NCI-H82 treated with DMSO at 0.1 percent for 48 hours (cell line): ENCODE measurements around the gene BRPF1.
A peak's percentile ranks its signal among the peaks of the same experiment; 100 is the strongest.

Experiments
- DNase-seq: peaks from one replicate; lab custom pipeline; 2025; ENCODE audit not compliant: unreplicated experiment; lab: John Stamatoyannopoulos, UW

The BRPF1 gene

DNA sequence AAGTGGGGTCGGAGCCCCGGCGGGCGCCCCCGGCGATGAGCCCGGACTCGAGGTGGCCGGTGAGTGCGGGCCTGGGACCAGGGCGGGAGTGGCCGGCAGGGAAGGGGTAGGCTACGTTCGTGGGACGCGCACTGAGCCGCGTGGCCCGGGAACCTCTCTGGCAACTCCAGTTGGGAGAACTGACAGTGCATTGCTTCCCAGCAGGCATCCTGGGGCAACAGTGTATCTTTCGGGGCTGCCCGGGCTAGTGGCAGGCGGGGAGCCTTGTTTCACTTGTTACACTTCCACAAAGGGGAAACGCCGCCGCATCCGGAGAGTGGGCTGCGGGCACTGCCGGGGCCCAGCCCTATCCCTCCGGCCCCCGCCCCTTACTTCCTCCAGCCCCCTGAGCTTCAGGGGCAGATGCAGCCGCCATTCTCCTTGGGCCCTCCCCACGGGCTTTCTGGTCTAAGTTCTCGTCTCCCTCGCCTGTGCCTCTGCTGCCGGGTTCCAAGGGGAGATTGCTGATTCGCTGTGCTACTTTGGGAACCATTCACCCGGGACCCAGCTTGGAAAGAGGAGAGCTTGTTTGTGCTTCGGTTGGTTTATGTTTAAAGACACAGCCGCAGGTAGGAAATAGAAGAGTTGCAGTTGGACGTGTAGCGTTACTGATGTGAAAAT lies 675 bp downstream of the BRPF1 start:
- no peak for DNase-seq

DNA sequence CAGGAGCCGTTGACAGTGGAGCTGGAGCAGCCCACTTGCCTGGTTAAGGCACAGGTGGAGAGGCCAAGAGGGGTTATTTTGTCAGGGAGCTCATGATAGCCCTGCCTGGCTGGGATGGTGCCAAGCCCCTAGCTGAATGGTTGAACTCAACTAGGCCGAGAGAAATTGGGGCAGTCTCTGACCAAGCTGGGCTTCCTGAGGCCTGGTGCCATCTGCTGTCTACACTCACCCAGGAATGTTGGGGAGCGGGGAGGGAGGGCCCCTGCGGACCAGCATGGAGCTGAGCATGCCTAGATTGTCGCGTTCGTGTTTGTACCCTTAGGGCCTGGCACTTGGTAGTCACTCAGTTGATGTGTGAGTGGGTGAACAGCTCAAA lies 1.2 kb downstream of the BRPF1 start:
- no peak for DNase-seq

DNA sequence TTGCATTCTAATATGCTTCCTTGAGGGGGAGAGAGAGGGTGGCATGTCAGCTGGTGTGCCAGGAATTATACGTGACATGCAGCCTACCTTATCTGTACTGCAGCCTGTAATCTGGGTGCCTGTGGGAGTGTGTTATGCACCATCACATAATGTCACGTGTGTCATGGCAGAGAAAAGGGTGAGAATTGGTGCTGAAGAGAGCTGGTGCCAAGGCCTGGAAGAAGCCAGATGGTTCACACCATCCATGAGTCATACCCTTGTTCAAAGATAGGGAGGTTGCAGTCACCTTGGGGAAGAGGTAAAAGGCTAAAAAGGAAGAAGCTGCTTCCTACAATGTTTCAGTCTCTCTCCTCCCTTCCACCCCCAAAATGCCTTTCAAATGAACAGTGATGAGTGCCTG lies 5.3 kb downstream of the BRPF1 start:
- DNase-seq: no peak

DNA sequence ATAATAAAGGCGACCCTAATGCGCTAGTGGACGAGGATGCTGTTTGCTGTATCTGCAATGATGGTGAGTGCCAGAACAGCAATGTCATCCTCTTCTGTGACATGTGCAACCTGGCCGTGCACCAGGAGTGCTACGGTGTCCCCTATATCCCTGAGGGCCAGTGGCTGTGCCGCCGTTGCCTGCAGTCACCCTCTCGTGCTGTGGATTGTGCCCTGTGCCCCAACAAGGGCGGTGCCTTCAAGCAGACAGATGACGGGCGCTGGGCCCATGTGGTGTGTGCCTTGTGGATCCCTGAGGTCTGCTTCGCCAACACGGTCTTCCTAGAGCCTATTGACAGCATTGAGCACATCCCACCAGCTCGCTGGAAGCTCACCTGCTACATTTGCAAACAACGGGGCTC lies 7.6 kb downstream of the BRPF1 start:
- DNase-seq: no peak

DNA sequence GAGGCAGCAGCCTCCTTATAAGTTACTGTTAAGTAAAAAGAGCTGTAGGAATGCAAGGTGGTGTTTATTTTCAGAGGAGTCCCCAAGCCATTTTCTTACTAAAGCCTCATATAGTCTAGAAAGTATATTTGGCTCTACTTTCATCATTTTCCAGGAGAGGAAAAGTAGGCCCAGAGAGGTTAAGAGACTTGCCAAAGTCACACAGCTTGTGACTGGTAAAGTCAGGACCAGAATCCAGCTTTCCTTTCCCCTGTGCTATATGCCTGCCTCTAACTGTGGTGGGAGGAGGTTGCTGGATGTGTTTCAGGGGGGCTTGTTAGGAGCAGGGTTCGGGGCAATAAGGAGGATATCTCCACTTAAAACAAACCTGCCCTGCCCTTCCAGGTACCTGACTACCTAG lies 11.0 kb downstream of the BRPF1 start:
- no peak for DNase-seq

DNA sequence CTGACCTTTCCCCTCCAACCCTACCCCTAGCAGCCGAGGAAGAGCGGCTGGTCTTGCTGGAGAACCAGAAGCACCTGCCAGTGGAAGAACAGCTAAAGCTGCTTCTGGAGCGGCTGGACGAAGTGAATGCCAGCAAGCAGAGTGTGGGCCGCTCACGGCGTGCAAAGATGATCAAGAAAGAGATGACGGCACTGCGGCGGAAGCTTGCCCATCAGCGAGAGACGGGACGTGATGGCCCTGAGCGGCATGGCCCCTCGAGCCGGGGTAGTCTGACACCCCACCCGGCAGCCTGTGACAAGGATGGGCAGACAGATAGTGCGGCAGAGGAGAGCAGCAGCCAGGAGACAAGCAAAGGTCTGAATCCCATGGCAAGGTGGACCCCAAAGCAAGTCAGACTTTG lies 12.0 kb downstream of the BRPF1 start:
- DNase-seq: no peak

DNA sequence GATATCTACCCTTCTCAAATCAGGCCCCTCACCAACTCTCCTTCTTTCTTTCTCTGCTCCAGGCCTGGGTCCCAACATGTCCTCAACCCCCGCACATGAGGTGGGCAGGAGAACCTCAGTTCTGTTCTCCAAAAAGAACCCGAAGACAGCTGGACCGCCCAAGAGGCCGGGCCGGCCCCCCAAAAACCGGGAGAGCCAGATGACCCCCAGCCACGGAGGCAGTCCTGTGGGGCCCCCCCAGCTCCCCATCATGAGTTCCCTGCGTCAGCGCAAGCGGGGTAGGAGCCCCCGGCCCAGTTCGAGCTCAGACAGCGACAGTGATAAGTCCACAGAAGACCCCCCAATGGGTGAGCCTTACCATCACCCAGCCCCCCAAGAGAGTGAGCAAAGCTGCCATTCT lies 12.6 kb downstream of the BRPF1 start:
- DNase-seq: no peak

DNA sequence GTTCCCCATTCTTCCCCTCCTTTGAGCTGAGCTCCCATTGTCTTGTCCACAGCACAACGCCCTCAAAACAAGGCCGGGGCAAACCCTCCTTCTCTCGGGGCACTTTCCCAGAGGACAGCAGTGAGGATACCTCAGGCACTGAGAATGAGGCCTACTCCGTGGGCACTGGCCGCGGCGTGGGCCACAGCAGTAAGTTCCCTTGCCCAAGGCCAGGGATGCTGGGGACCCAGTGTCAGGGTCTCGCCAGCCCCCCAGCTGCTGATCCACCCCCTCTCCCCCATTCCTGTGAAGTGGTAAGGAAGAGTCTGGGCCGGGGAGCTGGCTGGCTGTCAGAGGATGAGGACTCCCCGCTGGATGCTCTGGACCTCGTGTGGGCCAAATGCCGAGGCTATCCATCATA lies 14.0 kb downstream of the BRPF1 start:
- no peak for DNase-seq

DNA sequence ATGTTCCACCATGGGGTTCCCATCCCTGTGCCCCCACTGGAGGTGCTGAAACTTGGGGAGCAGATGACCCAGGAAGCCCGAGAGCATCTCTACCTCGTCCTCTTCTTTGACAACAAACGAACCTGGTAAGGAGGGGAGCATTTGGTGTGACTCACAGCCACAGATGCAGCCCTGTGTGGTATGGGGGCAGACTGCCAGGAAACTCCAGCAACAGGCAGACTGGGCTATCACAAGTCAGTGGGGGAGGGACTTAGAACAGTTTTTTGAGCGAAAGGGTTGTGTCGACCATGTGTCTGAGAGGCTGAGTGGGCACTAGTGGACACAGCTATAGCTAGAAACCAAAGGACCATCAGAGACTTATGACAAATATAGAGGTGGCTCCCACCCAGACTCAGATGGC lies 14.8 kb downstream of the BRPF1 start:
- no peak for DNase-seq

DNA sequence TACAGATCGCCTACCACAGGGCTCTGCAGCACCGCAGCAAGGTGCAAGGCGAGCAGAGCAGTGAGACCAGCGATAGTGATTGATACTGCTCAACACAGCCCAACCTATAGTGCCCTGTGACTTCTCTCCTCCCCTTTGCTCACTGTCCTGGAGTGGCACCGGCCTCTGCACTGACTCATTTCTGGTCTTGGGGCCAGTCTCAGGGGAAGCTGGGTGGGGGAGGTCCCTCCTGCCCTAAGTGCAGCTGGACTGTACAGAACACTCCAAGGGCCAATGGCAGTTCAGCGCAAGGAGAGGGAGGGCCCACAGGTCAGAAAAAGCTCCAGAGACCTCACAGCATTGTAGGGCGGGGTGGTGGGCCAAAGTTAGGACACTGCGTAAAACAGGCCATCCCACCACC lies 15.7 kb downstream of the BRPF1 start:
- no peak for DNase-seq

DNA sequence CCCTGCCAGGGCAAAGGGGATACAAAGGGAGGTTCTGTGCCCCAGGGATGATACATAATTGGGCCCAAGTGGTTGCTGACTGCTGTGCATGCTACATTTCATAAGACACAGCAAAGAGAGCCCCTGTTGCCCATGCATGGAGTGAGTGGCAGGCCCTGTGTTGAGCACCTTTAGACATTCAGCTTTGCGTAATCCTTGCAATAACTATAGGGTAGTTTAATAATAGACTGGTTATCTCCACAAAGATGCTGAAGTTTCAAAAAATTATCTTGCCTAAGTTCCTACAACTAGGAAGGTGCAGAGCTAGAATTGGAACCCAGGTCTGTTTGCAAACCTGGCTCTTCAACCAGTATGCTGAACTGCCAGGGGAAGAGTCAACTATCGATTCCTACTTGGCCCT lies 16.5 kb downstream of the BRPF1 start:
- DNase-seq: no peak

DNA sequence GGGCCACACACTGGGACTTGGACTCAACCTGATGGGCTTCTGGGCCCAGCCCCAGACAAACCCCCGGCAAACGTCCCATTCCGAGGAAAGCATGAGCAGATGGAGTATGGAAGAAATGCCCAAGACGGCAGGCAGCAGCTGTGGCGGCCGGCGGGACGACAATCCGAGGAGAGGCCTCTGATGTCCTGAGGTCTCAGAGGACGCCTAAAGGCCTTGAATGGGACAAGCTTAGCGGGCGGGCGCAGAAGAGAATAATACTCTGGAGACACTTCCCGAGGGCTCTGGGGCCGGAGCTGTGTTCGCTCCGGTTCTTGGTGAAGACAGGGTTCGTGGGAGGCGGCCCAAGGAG lies 17.7 kb downstream of the BRPF1 start:
- no peak for DNase-seq

DNA sequence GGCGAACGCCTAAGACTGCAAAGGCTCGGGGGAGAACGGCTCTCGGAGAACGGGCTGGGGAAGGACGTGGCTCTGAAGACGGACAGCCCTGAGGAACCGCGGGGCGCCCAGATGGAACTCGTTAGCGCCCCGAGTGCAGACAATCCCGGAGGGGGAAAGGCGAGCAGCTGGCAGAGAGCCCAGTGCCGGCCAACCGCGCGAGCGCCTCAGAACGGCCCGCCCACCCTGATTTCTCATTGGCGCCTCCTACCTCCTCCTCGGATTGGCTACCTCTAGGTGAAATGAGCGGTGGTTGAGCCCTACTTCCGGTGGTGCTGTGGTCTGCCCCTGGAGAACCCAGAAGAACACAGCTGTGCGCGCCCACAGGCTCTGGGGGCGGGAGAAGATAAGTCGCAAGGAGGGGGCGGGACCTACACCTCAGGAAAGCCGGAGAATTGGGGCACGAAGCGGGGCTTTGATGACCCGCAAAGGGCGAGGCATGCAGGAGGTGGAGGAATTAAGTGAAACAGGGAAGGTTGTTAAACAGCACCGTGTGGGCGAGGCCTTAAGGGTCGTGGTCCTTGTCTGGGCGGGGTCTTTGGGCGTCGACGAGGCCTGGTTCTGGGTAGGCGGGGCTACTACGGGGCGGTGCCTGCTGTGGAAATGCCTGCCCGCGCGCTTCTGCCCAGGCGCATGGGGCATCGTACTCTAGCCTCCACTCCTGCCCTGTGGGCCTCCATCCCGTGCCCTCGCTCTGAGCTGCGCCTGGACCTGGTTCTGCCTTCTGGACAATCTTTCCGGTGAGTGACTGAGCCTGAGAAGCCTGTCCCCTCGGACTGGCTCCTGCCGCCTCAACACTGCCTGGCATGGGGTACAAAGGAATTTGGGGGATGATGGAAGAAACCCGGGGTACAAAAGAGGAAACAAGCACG lies 18.4 kb downstream of the BRPF1 start, which contains the start of gene OGG1:
OGG1 (plus strand) TSS at position 308 of the 911 bp plus-strand sequence; CDS start at position 643, 335 bp downstream.
- DNase-seq: peak; percentile 95

DNA sequence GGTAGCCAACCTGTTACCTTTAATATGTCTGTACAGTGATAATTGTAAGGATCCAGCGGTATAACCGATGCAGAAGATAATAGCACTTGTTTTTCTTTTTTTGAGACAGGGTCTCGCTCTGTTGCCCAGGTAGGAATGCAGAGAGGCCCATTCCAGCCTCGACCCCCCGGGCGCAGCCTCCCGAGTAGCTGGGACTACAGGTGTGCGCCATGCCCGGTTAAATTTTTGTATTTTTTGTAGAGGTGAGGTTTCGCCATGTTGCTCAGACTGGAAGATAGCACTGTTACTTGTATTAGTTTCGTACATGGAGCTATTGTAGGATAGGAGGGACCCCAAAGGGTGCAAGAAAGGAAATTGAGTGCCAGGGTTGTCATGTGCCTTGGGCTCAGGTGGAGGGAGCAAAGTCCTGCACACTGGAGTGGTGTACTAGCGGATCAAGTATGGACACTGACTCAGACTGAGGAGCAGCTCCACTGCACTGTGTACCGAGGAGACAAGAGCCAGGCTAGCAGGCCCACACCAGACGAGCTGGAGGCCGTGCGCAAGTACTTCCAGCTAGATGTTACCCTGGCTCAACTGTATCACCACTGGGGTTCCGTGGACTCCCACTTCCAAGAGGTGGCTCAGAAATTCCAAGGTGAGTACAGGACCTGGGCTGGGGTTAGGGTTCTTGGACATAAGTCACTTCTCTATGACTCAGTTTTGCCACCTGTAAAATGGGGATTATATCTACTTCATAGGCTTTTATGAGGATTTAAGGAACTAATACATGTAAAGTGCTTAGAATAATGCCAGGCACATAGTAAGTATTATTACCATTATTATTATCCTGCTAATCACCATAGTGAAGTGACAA lies 19.2 kb downstream of the BRPF1 start:
- DNase-seq: no peak

DNA sequence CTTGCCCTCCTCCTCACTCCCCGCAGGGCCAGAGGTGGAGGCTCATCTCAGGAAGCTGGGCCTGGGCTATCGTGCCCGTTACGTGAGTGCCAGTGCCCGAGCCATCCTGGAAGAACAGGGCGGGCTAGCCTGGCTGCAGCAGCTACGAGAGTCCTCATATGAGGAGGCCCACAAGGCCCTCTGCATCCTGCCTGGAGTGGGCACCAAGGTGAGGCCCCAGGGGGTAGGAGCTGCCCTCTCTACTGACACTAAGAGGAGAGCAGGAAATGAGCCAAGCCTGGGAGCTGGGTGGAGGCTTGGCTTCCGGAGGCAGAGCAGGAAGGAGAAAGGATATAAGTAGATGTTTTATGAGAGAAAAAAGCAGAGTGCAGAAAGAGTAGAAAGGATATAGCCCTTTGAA lies 23.1 kb downstream of the BRPF1 start:
- DNase-seq: no peak

DNA sequence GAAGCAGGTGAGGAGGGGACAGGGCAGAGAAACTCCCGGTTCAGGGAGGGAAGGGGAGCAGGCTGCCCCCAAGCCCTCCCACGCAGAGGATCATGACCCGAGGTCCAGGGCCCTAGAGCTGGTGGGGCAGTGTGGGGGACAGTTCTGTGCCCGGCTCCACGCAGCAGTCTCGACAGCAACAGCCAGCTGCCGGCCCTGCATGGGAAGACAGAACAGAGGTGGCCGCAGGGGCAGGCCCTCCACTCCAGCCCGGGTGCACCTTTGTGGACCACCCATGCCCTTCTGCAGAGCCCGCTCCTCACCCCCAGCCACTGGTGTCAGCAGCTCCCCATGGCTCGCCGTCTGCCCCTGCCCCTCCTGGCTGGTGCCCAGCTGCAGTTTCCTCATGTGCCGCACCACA lies 25.9 kb downstream of the BRPF1 start:
- no peak for DNase-seq

DNA sequence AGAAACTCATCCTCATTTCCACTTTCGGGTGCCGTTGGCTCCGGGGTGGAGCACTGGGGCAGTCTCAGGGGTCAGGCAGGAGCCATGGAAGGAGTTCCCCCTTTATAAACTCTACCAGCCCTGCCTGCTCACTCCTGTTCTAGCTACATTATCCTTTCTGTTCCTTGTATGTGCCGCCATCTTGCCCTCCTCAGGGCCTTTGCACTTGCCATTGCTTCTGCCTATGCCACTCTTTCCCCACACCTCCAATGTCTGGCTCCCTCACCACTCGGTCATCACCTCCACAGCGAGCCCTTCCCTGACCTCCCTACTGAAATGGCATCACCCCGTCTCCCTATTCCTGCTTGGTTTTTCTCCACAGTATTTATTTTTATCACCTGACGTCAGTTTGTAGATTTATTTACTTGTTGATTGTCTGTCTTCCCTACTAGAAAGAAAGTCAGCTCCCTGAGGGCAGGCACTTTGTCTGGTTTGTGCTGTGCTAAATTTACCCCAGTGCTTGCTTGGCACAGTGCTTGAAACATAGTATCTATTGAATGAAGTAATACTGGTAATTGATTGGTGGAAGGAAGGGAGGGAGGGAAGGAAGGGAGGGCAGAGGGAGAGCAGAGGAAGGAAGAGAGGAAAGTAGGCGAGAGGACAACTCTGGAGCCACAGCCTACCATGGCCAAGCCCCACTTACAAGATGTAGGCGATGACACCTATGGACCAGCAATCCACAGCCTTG lies 29.4 kb downstream of the BRPF1 start:
- no peak for DNase-seq

DNA sequence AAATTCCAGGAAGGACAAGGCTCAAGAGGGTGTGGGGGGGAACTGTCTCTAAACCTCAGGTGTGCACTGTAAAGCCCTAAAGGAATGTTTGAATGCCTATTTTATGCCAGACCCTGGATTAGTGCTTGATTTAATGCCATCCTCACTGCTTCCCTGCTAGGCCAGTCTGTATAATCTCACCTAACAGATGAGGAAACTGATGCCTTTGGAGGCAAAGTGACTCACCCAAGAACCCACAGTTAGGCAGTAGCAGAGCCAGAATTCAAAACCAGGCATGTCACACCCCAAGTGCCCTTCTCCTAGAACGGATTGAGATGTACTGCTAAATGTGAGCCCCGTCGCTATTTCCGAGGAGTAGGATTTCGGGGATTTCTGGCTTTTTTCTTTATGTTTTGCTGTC lies 30.4 kb downstream of the BRPF1 start:
- no peak for DNase-seq

DNA sequence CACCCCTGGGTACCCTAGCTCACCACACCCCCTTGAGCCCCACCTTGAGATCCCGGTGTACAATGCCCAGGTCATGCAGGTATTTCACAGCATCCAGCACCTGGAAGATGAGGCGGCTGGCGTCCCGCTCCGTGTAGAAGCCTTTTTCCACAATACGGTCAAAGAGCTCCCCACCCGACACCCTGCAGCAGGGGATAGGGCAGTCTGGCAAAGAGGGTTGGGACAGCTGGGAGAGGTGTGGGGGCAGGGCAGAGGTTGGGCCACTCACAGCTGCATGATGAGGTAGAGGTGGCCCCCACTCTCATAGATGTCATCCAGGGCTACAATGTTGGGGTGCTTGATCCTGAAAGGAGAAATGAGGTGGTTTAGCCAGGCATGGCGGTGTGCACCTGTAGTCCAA lies 31.3 kb downstream of the BRPF1 start:
- DNase-seq: no peak

DNA sequence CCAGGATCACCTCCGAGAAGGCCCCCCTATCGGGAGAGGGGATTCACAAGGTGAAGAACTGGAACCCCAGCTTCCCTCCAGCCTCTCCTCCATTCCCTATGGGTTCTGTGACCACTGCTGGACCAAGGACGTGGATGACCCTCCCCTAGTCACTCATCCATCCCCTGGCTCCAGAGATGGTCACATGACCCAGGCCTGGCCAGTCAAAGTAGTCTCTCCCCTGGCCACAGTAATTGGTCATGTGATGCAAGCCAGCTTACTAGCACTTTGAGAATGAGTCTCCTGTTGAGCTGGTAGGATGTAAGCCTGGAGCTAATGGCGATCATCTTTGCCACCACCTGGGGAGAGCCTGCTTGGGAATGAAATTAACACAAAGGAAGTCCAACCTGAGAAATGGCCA lies 34.3 kb downstream of the BRPF1 start:
- DNase-seq: no peak

DNA sequence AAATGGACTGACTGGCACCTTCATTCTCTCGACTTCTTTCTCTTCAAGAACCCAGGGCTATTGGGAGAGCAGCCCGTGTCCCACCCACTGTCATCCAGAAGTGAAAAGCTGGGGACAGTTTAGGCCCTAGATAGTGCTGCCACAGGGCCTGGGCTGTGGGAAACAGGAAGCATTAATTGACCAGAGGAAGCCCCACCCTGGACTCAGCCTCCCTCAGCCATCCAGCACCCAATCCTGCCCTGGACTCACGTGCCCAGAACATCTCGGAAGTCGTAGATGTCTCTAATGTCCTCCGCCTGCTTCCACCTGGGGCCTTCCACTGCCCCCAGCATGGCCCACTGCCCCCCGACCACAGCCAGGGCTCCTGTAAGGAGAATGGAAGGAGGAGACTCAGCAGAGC lies 35.9 kb downstream of the BRPF1 start:
- DNase-seq: no peak
